ENCODE measurements around the gene POC1A. TPM values are rescaled to one million over a fixed set of nuclear protein-coding genes. Genes with fewer than 3 reads are reported as not detected.
"Not testable (repeated sequence)": the region's sequence is repeated elsewhere in the genome, so short reads cannot be mapped to it uniquely, and the experiment has no call there.

The POC1A gene
- total and polyA plus RNA-seq, 2 of the 8 experiments (the other 6 are each of a cell fraction or from before 2014, with no cell fraction given): 35.7 to 39.2 TPM

GRCh38 chr3:52043750-52044149, 110.5 kb downstream of the POC1A start (continued):
- TF ChIP-seq CTCF (IDR thresholded peaks at IDR 0.05; ENCODE audit: control extremely low read depth in 1 of 3, insufficient read depth in 1 of 3, low read depth in 1 of 3, low read length in 3 of 3) (no peak), GTF2F1 (IDR thresholded peaks at IDR 0.05; ENCODE audit: borderline replicate concordance, low read depth, low read length) (no peak), BCL11A (IDR thresholded peaks at IDR 0.05; ENCODE audit: low read depth in 2 of 2, low read length in 2 of 2) (no peak), NANOG (IDR thresholded peaks at IDR 0.05; ENCODE audit: insufficient read depth, low read depth, low read length, poor library complexity, severe bottlenecking) (no peak), SP1 (IDR thresholded peaks at IDR 0.05; ENCODE audit: low read depth, low read length) (no peak), RNF2 (IDR thresholded peaks at IDR 0.05; ENCODE audit: borderline replicate concordance, low read depth, low read length, missing control alignments, poor library complexity, severe bottlenecking) (no peak), ATF2 (IDR thresholded peaks at IDR 0.05; ENCODE audit: low read length) (no peak)

- H3K9ac ChIP-seq (replicated peaks in 1 of 4; ENCODE audit: extremely low read depth in 1 of 4, low read depth in 3 of 4, low read length in 3 of 4); H3K23ac ChIP-seq (ENCODE audit: insufficient read length); H2BK120ac ChIP-seq (replicated peaks; ENCODE audit: low read depth, low read length); H3K4me3 ChIP-seq (ENCODE audit: extremely low read depth in 1 of 4, insufficient read depth in 2 of 4, low read depth in 3 of 4, low read length in 4 of 4); H3K4me2 ChIP-seq (ENCODE audit: insufficient read depth in 1 of 2, low read depth in 2 of 2, low read length in 2 of 2); H2AFZ ChIP-seq (ENCODE audit: low read length); H3K4me1 ChIP-seq (replicated peaks in 1 of 4; ENCODE audit: control insufficient read depth in 3 of 4, insufficient read depth in 4 of 4, low read length in 3 of 4); H2AK5ac ChIP-seq (ENCODE audit: low read depth, low read length); H4K20me1 ChIP-seq (replicated peaks in 1 of 2; ENCODE audit: control insufficient read depth in 1 of 2, insufficient read depth in 2 of 2, low read length in 2 of 2); H3K18ac ChIP-seq (ENCODE audit: extremely low read depth, low read length); H2BK5ac ChIP-seq (ENCODE audit: low read depth, low read length); H3K27ac ChIP-seq (ENCODE audit: low read depth, low read length); H4K91ac ChIP-seq (replicated peaks; ENCODE audit: insufficient read length, low read length); H2BK15ac ChIP-seq (ENCODE audit: low read length); H3K23me2 ChIP-seq (ENCODE audit: low read depth, low read length); H3K27me3 ChIP-seq (replicated peaks in 1 of 4; ENCODE audit: control insufficient read depth in 3 of 4, extremely low read depth in 1 of 4, insufficient read depth in 3 of 4, low read length in 3 of 4); H3K9me3 ChIP-seq (ENCODE audit: insufficient read depth in 2 of 2, low read depth in 1 of 2, low read length in 1 of 2); FAIRE-seq; DNase-seq (ENCODE audit: low read depth in 1 of 2, low spot score in 2 of 2); H3K79me2 ChIP-seq (ENCODE audit: control insufficient read depth in 1 of 2, insufficient read depth in 2 of 2, low read length in 2 of 2); H4K8ac ChIP-seq (ENCODE audit: extremely low read depth, insufficient read depth, low read length); H3K56ac ChIP-seq (replicated peaks; ENCODE audit: insufficient read length, low read depth, low read length); H3K36me3 ChIP-seq (ENCODE audit: control insufficient read depth in 2 of 4, insufficient read depth in 4 of 4, low read length in 3 of 4); H2BK20ac ChIP-seq (ENCODE audit: low read length); H4K5ac ChIP-seq (ENCODE audit: insufficient read length, low read depth, low read length); H3K79me1 ChIP-seq (ENCODE audit: low read depth, low read length); H2BK12ac ChIP-seq (ENCODE audit: low read depth, low read length); H3K4ac ChIP-seq (replicated peaks; ENCODE audit: insufficient read length, low read depth, low read length); H3K14ac ChIP-seq (ENCODE audit: insufficient read length): not testable (repeated sequence)
- CTCF ChIA-PET (ENCODE audit: partially characterized antibody): interaction anchor here (0.6 to 33.0 kb wide), 9 partner anchors 10 to 178 kb away, joined by 3 to 984 read pairs (median 9); partner anchors contain the start of gene DUSP7
- WGBS, 2 experiments (ENCODE audit: extremely low coverage in 1 of 2, insufficient coverage in 1 of 2, insufficient read length in 1 of 2, insufficient replicate concordance in 2 of 2, low coverage in 1 of 2, low lambda C conversion rate in 2 of 2, missing lambda C conversion rate in 1 of 2): 86% methylated on average over 1 of the region's 1 CpG; no CpG with 5 or more reads in 1 of the 2 experiments
- POLR2A ChIA-PET (ENCODE audit: partially characterized antibody): interaction anchor here (1.2 to 2.0 kb wide), 2 partner anchors 11 to 24 kb away, joined by 5 read pairs; no protein-coding TSS in a partner anchor
Observed at GRCh38 chr3:52043039-52043438, 111.2 kb downstream of the POC1A start.

Measured in H1 (cell line).